Activated CD4-positive, alpha-beta memory T cell treated with anti-CD3 and anti-CD28 coated beads for 36 hours (primary cell): Measurements from ENCODE around the gene LEMD3. TPM values are rescaled to one million over a fixed set of nuclear protein-coding genes. Genes with fewer than 3 reads are reported as not detected.

Experiments used
- CTCF ChIA-PET: fragments of 350-600 bp; sonication (Branson Sonifier 250); formaldehyde crosslinking; loops from one replicate; lab custom pipeline; 2021; ENCODE audit warnings: antibody characterized with exemption, inconsistent platforms; lab: Charles Lee
- POLR2A ChIA-PET: fragments of 350-600 bp; sonication (Branson Sonifier 250); formaldehyde crosslinking; loops from one replicate; lab custom pipeline; 2021; ENCODE audit warnings: antibody characterized with exemption; lab: Charles Lee
- DNase-seq: peaks from one replicate; pipeline ENCODE4 v3.0.0-alpha.2; 2020
- H3K27ac Mint-ChIP-seq: one replicate; pipeline ENCODE4 v1.8.0; 2021; ENCODE audit warnings: mixed read lengths
- H3K27me3 Mint-ChIP-seq: one replicate; pipeline ENCODE4 v1.8.0; 2021; ENCODE audit warnings: mixed read lengths
- H3K36me3 Mint-ChIP-seq: one replicate; pipeline ENCODE4 v1.8.0; 2021; ENCODE audit warnings: mixed read lengths
- H3K4me1 Mint-ChIP-seq: one replicate; pipeline ENCODE4 v1.8.0; 2021; ENCODE audit warnings: low read depth, mixed read lengths
- H3K4me3 Mint-ChIP-seq: one replicate; pipeline ENCODE4 v1.8.0; 2021; ENCODE audit warnings: mild to moderate bottlenecking, mixed read lengths
- H3K9me3 Mint-ChIP-seq: one replicate; pipeline ENCODE4 v1.8.0; 2021; ENCODE audit warnings: mixed read lengths
- intact Hi-C: fragments of 100-400 bp; cut with micrococcal nuclease; formaldehyde crosslinking; loops from one replicate; pipeline ENCODE4 v1.15.1; 2023
- total RNA-seq, 2 experiments: library from RNA; stranded (reverse); gene quantifications; one replicate each; pipeline ENCODE4 v1.2.3, GENCODE V29; 2021

LEMD3 gene
- total RNA-seq, 2 experiments from 2014 or later: 16.5 to 19.5 TPM

DNA sequence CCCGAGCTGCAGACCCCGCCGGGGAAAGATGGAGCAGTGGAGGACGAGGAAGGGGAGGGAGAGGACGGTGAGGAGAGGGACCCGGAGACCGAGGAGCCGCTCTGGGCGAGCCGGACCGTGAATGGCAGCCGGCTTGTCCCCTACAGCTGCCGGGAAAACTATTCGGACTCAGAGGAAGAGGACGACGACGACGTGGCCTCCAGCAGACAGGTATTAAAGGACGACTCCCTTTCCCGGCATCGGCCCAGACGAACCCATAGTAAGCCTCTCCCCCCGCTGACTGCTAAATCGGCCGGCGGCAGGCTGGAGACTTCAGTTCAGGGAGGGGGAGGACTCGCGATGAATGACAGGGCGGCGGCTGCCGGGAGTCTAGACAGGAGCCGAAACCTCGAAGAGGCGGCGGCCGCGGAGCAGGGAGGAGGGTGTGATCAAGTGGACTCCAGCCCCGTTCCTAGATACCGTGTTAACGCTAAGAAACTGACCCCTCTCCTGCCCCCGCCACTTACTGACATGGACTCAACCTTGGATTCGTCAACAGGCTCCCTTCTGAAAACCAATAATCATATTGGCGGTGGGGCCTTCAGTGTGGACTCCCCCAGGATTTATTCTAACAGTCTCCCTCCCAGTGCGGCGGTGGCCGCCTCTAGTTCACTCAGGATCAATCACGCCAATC is 962 bp downstream of the LEMD3 start:
- H3K27ac Mint-ChIP-seq: peak overlapping the region; percentile 82
- H3K4me1 Mint-ChIP-seq: peaks cover 26% of the 10 kb centered on the region
- peaks cover 16% of the 10 kb centered on the region for H3K36me3 Mint-ChIP-seq
- DNase-seq: peak; percentile 78
- CTCF ChIA-PET: interaction anchor here (1.0 to 1.7 kb wide), 2 partner anchors 62 to 374 kb away, joined by 3 to 5 read pairs; no protein-coding TSS in a partner anchor
- intact Hi-C loops: loop anchor here (1.0 to 2.0 kb wide), 3 partner anchors 62 to 412 kb away; partner anchors contain the start of gene GNS
- no peaks in the 10 kb centered on the region for H3K9me3 Mint-ChIP-seq
- no peaks in the 10 kb centered on the region for H3K27me3 Mint-ChIP-seq
- POLR2A ChIA-PET: interaction anchor here (1.1 to 3.6 kb wide), 3 partner anchors 14 to 999 kb away, joined by 3 to 21 read pairs (median 5); no protein-coding TSS in a partner anchor
- peak overlapping the region; percentile 92 for H3K4me3 Mint-ChIP-seq

GRCh38 chr12:65171073-65171472 is 1.7 kb downstream of the LEMD3 start:
- intact Hi-C loops: loop anchor here (2.0 kb wide), 2 partner anchors 78 to 412 kb away; partner anchors contain the start of gene GNS
- ChIA-PET CTCF (interaction anchor here (1.0 kb wide), 1 partner anchor 61 kb away, joined by 3 read pairs; no protein-coding TSS in a partner anchor), POLR2A (interaction anchor here (1.0 to 3.6 kb wide), 2 partner anchors 14 to 23 kb away, joined by 3 to 21 read pairs; no protein-coding TSS in a partner anchor)
- no peak overlapping the region for H3K27ac Mint-ChIP-seq
- H3K36me3 Mint-ChIP-seq: peaks cover 16% of the 10 kb centered on the region
- H3K4me3 Mint-ChIP-seq: peak overlapping the region; percentile 92
- H3K27me3 Mint-ChIP-seq: no peaks in the 10 kb centered on the region
- no peak for DNase-seq
- no peaks in the 10 kb centered on the region for H3K9me3 Mint-ChIP-seq
- H3K4me1 Mint-ChIP-seq: peaks cover 26% of the 10 kb centered on the region

DNA sequence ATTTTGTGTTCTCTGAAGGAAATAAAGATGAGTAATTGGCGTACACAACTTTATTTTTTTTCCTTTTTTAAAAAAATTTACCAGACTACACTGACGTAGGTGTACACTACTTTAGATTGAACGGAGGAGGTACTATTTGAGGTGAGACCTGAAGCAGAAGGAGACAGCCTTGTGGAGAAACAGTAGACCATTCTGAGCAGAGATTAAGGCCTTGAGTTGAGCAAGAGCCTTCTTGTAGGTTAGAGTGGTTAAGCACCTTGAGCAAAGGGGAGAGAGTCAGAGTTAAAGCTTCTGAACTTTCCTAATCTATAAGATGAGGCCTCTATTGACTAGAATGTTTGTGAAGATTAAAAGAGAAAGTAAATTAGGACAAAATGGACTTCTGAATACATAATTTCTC is 2.5 kb downstream of the LEMD3 start:
- CTCF ChIA-PET: interaction anchor here (0.9 to 1.0 kb wide), 2 partner anchors 60 to 61 kb away, joined by 3 to 5 read pairs; no protein-coding TSS in a partner anchor
- POLR2A ChIA-PET: interaction anchor here (1.0 to 3.6 kb wide), 2 partner anchors 15 to 22 kb away, joined by 3 to 21 read pairs; no protein-coding TSS in a partner anchor

DNA sequence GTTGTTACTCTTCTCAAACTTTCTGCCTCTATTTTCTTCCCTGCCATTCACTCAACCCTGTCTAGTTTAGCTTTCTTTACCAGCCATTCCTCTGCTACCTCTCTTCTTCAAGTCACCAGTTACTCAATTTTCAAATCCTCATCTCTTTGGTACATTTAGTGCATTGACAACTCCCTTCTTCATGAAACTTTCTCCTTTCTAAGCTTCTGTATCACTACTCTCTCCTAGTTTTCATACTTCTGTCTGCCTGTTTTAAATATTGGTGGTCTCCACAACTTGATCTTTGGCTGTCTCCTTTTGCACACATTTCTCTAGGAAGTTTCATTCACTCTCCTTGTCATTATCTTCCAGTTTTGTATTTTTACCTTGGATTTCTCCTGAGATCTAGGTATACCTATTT is 6.0 kb downstream of the LEMD3 start:
- no peaks in the 10 kb centered on the region for H3K27me3 Mint-ChIP-seq
- no peaks in the 10 kb centered on the region for H3K9me3 Mint-ChIP-seq
- no peak for DNase-seq
- peaks cover 26% of the 10 kb centered on the region for H3K4me1 Mint-ChIP-seq
- no peak overlapping the region for H3K27ac Mint-ChIP-seq
- H3K4me3 Mint-ChIP-seq: no peak overlapping the region
- peaks cover 19% of the 10 kb centered on the region for H3K36me3 Mint-ChIP-seq
- intact Hi-C loops: no loop called here
- ChIA-PET CTCF (no interaction called here), POLR2A (no interaction called here)

More for the DNA sequence above, 2.5 kb downstream of the LEMD3 start:
- no peak overlapping the region for H3K27ac Mint-ChIP-seq
- intact Hi-C loops: loop anchor here (2.0 kb wide), 2 partner anchors 77 to 413 kb away; partner anchors contain the start of gene GNS
- H3K4me1 Mint-ChIP-seq: peaks cover 26% of the 10 kb centered on the region
- peaks cover 16% of the 10 kb centered on the region for H3K36me3 Mint-ChIP-seq
- DNase-seq: no peak
- H3K4me3 Mint-ChIP-seq: peak overlapping the region; percentile 68
- no peaks in the 10 kb centered on the region for H3K9me3 Mint-ChIP-seq
- H3K27me3 Mint-ChIP-seq: no peaks in the 10 kb centered on the region

GRCh38 chr12:65182012-65182739 is 12.8 kb downstream of the LEMD3 start:
- peaks cover 41% of the 10 kb centered on the region for H3K4me1 Mint-ChIP-seq
- H3K27ac Mint-ChIP-seq: no peak overlapping the region

DNA sequence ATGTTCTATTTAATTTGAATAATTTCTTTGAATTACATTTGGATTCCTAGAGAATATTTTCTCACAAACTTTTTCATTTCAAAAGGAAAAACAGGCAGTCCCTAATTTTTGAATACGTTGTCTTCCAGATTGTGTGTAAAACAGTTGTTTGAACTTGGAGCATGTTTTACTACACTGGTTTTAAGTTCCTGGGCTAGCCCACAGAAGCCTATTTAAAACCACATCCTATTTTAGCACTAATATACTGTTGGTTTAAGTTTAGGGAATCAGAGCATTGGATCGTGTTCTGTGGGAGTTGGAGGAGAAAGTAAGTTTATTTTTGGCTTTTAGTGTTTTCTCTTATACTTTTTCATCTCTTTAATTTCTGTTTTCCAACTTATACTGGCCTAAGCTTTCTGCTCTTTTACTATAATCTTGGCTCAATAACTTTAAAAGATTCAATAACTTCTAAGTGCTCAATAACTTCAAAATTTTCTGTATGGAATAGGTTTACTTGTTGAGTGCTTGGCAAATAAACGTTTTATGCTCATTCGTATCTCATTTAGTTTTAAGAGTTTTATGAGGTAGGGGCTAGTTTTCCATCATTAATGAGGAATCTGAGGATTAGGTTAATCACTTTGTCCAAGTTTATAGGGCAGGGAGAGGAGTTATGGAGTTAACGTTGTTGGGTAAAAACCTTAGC is 14.9 kb downstream of the LEMD3 start:
- no peak overlapping the region for H3K27ac Mint-ChIP-seq

More at GRCh38 chr12:65182012-65182739, 12.8 kb downstream of the LEMD3 start:
- no peak for DNase-seq
- Mint-ChIP-seq H3K9me3 (no peaks in the 10 kb centered on the region), H3K4me3 (no peak overlapping the region), H3K36me3 (peaks cover 17% of the 10 kb centered on the region), H3K27me3 (no peaks in the 10 kb centered on the region)
- CTCF ChIA-PET: no interaction called here
- intact Hi-C loops: no loop called here
- POLR2A ChIA-PET: no interaction called here

GRCh38 chr12:65184858-65185229 is 15.5 kb downstream of the LEMD3 start:
- ChIA-PET CTCF (no interaction called here), POLR2A (interaction anchor here (1.0 kb wide), 1 partner anchor 16 kb away, joined by 3 read pairs; no protein-coding TSS in a partner anchor)
- no peak overlapping the region for H3K4me3 Mint-ChIP-seq
- DNase-seq: no peak
- no peaks in the 10 kb centered on the region for H3K27me3 Mint-ChIP-seq
- peaks cover 16% of the 10 kb centered on the region for H3K36me3 Mint-ChIP-seq
- peaks cover 50% of the 10 kb centered on the region for H3K4me1 Mint-ChIP-seq
- H3K9me3 Mint-ChIP-seq: no peaks in the 10 kb centered on the region
- intact Hi-C loops: no loop called here
- H3K27ac Mint-ChIP-seq: no peak overlapping the region

More for the DNA sequence above, 14.9 kb downstream of the LEMD3 start:
- CTCF ChIA-PET: no interaction called here
- Mint-ChIP-seq H3K9me3 (no peaks in the 10 kb centered on the region), H3K27me3 (no peaks in the 10 kb centered on the region), H3K4me3 (no peak overlapping the region), H3K36me3 (peaks cover 16% of the 10 kb centered on the region), H3K4me1 (peaks cover 50% of the 10 kb centered on the region)
- intact Hi-C loops: no loop called here
- no peak for DNase-seq
- POLR2A ChIA-PET: interaction anchor here (1.0 kb wide), 1 partner anchor 16 kb away, joined by 3 read pairs; no protein-coding TSS in a partner anchor

- intact Hi-C loops: no loop called here
- Mint-ChIP-seq H3K36me3 (peaks cover 26% of the 10 kb centered on the region), H3K4me1 (peaks cover 52% of the 10 kb centered on the region), H3K9me3 (no peaks in the 10 kb centered on the region), H3K27ac (no peak overlapping the region), H3K27me3 (no peaks in the 10 kb centered on the region), H3K4me3 (no peak overlapping the region)
- DNase-seq: no peak
- CTCF ChIA-PET: interaction anchor here (0.6 to 0.7 kb wide), 2 partner anchors 392 to 1130 kb away, joined by 3 to 9 read pairs; no protein-coding TSS in a partner anchor
- POLR2A ChIA-PET: no interaction called here
Observed at GRCh38 chr12:65187665-65188064, 18.3 kb downstream of the LEMD3 start.

DNA sequence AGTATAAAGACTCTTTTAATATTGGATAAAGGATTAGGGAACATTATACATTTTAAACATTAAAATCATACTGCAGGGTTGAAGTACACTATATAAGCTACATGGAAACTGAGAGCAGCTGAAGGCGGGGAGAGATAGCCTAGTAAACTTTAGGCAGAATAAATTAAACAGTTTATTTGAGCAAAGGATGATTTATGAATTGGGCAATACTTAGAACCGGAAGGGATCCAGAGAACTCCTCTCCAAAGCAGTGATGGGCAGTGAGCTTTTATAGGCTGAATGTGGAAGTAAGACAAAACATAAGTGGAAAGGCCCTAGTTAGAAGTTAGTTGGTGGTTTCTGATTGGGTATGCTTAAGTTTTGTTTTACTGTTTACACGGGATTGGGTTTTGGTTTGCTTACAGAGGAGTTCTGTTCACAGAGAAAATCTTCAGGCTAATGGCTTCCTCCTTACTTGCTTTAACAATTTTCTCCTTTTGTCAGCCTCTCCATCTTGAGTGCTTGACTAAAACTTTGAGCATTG is 18.9 kb downstream of the LEMD3 start:
- H3K36me3 Mint-ChIP-seq: peaks cover 29% of the 10 kb centered on the region
- CTCF ChIA-PET: no interaction called here
- H3K4me3 Mint-ChIP-seq: no peak overlapping the region
- intact Hi-C loops: no loop called here
- no peak overlapping the region for H3K27ac Mint-ChIP-seq
- no peaks in the 10 kb centered on the region for H3K27me3 Mint-ChIP-seq
- DNase-seq: no peak
- POLR2A ChIA-PET: no interaction called here
- H3K4me1 Mint-ChIP-seq: peaks cover 54% of the 10 kb centered on the region
- no peaks in the 10 kb centered on the region for H3K9me3 Mint-ChIP-seq

- intact Hi-C loops: no loop called here
- DNase-seq: no peak
- no peak overlapping the region for H3K27ac Mint-ChIP-seq
- H3K4me3 Mint-ChIP-seq: no peak overlapping the region
- H3K4me1 Mint-ChIP-seq: peaks cover 51% of the 10 kb centered on the region
- H3K36me3 Mint-ChIP-seq: peaks cover 29% of the 10 kb centered on the region
- ChIA-PET POLR2A (no interaction called here), CTCF (no interaction called here)
- no peaks in the 10 kb centered on the region for H3K27me3 Mint-ChIP-seq
- no peaks in the 10 kb centered on the region for H3K9me3 Mint-ChIP-seq
Observed at GRCh38 chr12:65189028-65189718, 19.8 kb downstream of the LEMD3 start.

GRCh38 chr12:65192963-65193516 is 23.7 kb downstream of the LEMD3 start:
- no peak overlapping the region for H3K27ac Mint-ChIP-seq

More at GRCh38 chr12:65192963-65193516, 23.7 kb downstream of the LEMD3 start:
- intact Hi-C loops: no loop called here
- no peak overlapping the region for H3K4me3 Mint-ChIP-seq
- no peak for DNase-seq
- peaks cover 58% of the 10 kb centered on the region for H3K4me1 Mint-ChIP-seq
- ChIA-PET CTCF (interaction anchor here (0.6 kb wide), 1 partner anchor 917 kb away, joined by 3 read pairs; no protein-coding TSS in a partner anchor), POLR2A (no interaction called here)
- no peaks in the 10 kb centered on the region for H3K27me3 Mint-ChIP-seq
- peaks cover 47% of the 10 kb centered on the region for H3K36me3 Mint-ChIP-seq
- H3K9me3 Mint-ChIP-seq: peaks cover 18% of the 10 kb centered on the region
